HL-60 (cell line): Measurements from ENCODE around the gene P3H3.

Source experiments
- GABPA ChIP-seq: IDR thresholded peaks from 2 replicates; pipeline ENCODE4 v1.6.1; 2012; ENCODE audit warnings: low read depth
- POLR2AphosphoS5 ChIP-seq: IDR thresholded peaks from 2 replicates; pipeline ENCODE4 v1.6.1; 2012; ENCODE audit warnings: low read depth
- TF ChIP-seq, protein P1 (sequence below): IDR thresholded peaks from one replicate; pipeline ENCODE4 v1.5.1; 2011; ENCODE audit warnings: low read length, control low read depth, inconsistent platforms; ENCODE audit not compliant: insufficient read depth

DNA sequence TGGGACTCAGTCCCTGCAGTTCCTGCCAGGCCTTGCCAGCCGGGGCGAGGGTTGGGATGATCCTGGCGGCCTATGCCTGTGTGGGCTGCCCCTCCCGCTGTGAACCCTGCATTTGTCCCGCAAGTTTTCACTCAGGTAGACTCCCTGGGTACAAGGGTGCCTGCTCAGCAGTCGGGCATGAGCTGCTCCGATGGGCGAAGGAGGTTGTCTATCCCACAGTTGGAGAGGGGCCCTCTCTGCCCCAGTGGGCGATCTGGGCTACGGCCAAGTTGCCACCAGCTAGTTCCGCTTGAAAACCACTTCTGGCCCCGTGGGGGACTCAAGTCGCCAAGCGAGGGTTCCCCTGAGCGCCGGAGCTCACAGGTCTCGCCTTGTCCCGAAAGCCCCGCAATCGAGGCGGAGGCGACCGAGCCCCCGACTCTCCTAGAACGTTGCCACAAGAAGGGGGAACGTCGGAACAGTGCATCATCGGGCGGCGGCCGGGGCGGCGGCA, 38.8 kb downstream of the P3H3 start:
- TF ChIP-seq, protein P1, sequence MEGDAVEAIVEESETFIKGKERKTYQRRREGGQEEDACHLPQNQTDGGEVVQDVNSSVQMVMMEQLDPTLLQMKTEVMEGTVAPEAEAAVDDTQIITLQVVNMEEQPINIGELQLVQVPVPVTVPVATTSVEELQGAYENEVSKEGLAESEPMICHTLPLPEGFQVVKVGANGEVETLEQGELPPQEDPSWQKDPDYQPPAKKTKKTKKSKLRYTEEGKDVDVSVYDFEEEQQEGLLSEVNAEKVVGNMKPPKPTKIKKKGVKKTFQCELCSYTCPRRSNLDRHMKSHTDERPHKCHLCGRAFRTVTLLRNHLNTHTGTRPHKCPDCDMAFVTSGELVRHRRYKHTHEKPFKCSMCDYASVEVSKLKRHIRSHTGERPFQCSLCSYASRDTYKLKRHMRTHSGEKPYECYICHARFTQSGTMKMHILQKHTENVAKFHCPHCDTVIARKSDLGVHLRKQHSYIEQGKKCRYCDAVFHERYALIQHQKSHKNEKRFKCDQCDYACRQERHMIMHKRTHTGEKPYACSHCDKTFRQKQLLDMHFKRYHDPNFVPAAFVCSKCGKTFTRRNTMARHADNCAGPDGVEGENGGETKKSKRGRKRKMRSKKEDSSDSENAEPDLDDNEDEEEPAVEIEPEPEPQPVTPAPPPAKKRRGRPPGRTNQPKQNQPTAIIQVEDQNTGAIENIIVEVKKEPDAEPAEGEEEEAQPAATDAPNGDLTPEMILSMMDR: no peak
- no peak for TF ChIP-seq POLR2AphosphoS5
- TF ChIP-seq GABPA: no peak
